Stimulated activated CD4-positive, alpha-beta T cell treated with anti-CD3 and anti-CD28 coated beads, TNF-alpha, amount 100 ng/mL, for 24 hours (primary cell): ENCODE data around the gene PHEX.

Experiments
- DNase-seq, 3 experiments: peaks; one replicate each; pipeline ENCODE4 v3.0.0-alpha.2; 2020; ENCODE audit warnings: low read depth in 3 of 3

The PHEX gene

GRCh38 chrX:22105231-22105630, 73.1 kb downstream of the PHEX start:
- no peak for DNase-seq

DNA sequence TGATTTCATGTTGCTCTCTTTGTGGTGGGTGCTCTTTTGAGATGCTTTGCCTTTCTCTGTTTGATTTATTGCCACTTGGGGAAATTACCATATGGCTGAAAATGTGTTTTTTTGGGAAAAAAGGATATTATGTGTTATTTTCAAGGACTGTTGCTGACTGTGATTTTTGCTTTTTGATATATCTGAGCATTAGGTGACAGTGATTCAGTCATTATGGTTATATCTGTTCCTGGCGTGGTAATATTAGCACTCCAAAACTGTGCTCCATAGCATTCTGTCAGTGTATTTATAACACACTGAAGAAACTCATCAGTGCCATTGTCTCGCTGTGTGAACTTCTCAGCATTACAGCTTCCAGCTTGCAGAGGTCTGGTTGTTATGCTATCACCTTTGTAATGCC, 73.8 kb downstream of the PHEX start:
- DNase-seq: no peak

DNA sequence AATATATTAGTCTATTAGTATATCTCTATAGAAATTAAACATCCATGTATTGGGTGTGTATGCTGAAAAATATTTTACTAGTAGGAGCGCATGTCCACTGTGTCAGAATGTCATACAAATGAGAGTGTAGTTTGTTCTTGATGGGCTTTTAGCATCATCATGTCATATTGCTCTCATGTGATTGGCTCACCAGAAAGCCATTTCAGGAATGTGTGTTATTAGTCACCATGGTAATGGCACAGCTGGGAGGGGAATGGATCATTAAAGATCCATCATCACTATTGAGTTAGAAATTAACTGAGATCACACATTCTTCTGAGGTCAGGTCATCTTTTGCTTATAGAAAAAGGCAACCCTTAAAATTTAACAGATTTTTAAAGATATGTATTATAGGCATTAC, 77.3 kb downstream of the PHEX start:
- DNase-seq: no peak

GRCh38 chrX:22110729-22111494, 78.8 kb downstream of the PHEX start:
- DNase-seq: no peak

GRCh38 chrX:22116605-22117546, 84.8 kb downstream of the PHEX start:
- DNase-seq: no peak

DNA sequence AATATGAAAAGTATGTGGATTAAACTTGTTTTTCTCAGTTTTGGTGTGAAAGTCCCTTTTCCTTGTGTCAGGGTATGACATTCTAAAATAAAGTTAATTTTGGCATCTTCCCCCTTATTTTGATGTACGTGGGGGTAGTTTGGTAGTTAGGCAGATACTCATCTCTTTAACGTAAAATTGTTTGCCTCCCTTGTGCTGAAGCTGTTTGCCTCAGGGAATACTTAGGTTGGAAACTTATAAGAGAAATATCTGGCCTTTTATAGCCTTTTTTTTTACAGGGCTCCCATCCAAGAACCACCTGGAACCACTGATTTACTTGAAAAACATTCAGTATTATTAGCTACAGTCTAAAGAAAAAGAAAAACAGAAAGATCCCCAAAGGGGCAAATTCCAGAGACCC, 85.5 kb downstream of the PHEX start:
- DNase-seq: no peak

GRCh38 chrX:22118161-22118830, 86.2 kb downstream of the PHEX start:
- DNase-seq: no peak

DNA sequence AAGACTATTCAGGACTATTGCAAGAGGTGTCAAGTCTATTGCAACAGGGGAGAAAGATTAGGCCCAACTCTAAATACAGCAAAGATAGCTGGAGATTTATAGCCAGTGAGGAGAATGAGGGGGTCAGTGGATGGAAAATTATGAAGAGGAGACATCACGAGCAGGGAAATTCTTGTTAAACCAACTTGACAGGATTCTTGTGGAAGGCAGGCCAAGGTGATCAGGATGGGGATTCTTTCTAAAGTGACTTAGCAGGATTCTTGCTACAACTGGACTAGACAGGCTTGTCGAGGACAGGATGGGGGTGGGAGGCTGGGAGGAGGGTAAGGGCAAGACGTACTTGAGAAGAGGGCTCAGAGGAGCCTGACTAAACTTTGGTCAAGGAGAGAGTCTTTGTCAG, 89.0 kb downstream of the PHEX start:
- DNase-seq: no peak

- DNase-seq: no peak
Observed at GRCh38 chrX:22122510-22122909, 90.4 kb downstream of the PHEX start.

GRCh38 chrX:22124098-22124497, 92.0 kb downstream of the PHEX start:
- no peak for DNase-seq

DNA sequence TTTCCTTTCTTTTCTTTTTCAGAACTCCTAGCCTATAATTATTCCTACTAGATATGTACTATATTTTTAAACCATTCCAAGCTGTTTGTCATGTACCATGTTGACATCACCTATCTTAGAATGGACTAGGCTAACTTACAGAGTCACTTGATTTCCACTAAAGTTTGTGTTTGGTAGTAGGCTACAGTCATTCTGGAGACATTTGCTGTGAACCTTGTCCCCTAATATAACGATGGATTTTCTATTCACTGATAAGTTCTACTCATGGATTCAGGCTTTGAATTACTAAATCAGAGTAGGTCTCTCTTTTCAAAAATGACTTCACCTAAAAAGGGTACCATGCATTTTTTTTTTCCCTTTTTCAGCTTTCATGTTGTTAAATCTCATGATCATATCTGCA, 93.4 kb downstream of the PHEX start:
- no peak for DNase-seq

- DNase-seq: no peak
Observed at GRCh38 chrX:22126327-22126726, 94.2 kb downstream of the PHEX start.

DNA sequence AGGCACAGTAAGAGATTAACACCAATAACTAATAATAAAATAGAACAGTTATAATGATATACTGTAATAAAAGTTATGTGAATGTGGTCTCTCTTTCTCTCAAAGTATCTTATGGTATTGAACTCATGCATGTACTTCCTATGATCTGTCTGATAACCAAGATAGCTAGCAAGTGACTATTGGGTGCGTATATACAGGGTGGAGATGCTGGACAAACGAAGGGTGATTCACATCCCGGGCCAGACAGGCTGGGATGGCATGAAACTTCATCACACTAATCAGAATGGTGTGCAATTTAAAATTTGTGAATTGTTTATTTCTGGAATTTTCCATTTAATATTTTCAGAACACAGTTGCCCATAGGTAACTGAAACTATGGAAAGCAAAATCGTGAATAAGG, 96.8 kb downstream of the PHEX start:
- no peak for DNase-seq

DNA sequence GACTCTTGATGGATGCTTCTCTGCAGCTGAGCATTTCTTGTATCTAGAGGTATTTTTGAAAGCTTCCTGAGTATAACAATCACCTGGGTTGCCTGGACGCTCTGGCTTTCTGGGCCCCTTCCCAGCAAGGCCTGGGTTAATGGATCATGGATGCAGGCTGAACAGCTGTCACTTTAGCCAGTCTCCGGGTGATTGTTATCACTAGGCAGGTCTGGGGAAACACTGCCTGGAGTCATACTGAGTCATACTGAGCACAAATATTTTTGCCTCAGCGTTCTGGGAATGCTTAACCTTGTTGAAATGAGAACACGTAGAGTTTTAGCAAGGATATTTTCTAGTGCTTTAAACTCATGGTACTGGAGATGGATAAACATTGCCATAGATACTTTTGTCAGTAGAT, 102.6 kb downstream of the PHEX start:
- DNase-seq: no peak

- DNase-seq: no peak
Observed at GRCh38 chrX:22135171-22135711, 103.1 kb downstream of the PHEX start.

DNA sequence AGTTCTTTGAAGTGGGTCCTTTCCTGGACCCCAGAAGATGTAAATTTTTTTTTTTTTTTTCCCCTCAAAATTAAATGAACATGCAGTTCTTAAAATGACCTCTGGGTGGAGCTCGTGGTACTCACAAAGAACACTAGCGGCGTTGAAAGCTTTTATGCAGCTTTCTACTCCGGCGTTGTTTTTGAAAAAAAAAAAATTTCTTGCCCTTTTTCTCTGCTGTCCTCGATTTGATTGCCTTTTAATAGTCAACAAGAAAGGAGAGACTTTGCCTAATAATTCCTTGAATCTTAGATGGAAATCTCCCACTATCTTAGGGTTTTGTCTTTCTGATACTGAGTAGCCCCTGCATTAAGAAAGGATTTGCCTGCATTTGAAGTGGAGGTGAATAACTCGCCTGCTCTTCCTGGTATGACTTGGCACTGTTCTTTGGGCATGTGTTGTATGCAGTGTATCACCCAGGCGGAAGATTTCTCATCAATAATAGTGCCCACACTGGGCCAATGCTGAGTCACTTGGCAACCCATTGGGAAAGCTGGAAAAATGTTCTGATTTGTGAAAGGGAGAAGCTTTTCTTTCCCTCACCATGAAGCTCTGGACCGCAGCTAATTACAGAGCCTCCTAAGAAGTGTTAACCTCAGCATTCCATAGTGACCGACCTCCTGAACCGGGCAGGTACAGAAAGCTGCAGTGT, 104.0 kb downstream of the PHEX start:
- DNase-seq: peak in 1 of 3 experiments; percentile 4

GRCh38 chrX:22136711-22137110, 104.6 kb downstream of the PHEX start:
- no peak for DNase-seq

DNA sequence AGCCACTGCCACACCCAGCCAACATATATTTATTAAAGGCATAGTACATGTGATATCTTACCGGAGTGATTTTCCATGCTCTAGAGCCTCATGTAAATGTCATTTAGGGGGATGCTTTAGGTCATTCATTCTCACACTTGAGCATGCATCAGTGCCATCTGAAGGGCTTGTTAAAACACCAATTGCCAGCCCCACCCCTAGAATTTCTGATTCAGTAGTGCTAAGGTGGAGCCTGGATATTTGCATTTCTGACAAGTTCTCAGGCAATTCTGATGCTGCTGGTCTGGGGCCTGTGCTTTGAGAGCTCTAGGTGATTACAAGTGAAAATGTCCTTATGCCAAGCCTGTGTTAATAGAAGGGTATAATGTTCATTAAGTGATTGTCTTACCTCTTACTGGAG, 107.7 kb downstream of the PHEX start:
- DNase-seq: no peak

- no peak for DNase-seq
Observed at GRCh38 chrX:22141047-22141730, 109.1 kb downstream of the PHEX start.

GRCh38 chrX:22147214-22147613, 115.1 kb downstream of the PHEX start:
- no peak for DNase-seq

- no peak for DNase-seq
Observed at GRCh38 chrX:22147942-22148341, 115.8 kb downstream of the PHEX start.
